D341Med (cell line): ENCODE results near the gene MZT2B.
"Not testable (repeated sequence)": the region's sequence is repeated elsewhere in the genome, so short reads cannot be mapped to it uniquely, and the experiment has no call there.

Experiments
- DNase-seq: peaks from one replicate; pipeline ENCODE4 v3.0.0; 2012; ENCODE audit warnings: low spot score

Gene MZT2B

GRCh38 chr2:130152816-130153595 is 29.1 kb upstream of the MZT2B start:
- DNase-seq: no peak

DNA sequence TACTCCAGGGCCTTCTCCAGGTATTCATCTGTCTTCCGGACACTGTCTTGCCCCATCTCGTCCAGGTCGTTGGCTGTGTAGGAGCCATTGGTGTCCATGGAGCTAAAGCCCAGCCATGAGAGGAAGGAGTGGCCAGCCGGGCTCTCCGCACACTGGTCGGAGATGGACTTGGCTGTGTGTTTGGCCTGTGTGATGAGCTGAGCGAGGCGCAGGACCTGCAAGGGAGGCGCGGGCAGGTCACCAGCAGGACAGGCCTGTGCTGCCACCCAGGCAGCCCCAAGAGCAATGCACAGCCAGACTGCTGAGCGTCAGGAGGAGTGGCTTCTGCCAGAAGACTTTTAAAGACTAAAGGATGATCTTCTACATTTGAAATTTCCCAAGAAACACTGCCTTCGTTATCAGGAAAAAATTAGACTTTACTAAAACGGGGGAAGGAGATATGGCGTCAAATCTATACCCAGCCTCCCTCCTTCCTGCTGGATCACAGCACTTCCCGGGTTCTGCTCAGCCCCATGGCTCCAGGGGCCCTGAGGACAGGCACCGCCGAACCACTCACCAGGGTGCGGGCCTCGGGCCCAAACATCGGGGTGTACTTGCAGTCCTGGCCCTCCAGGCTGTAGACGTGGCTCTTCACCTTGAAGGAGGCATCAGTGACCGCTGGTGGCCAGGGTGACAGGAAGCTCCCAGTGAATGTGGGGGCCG is 28.2 kb upstream of the MZT2B start:
- not testable (repeated sequence) for DNase-seq

DNA sequence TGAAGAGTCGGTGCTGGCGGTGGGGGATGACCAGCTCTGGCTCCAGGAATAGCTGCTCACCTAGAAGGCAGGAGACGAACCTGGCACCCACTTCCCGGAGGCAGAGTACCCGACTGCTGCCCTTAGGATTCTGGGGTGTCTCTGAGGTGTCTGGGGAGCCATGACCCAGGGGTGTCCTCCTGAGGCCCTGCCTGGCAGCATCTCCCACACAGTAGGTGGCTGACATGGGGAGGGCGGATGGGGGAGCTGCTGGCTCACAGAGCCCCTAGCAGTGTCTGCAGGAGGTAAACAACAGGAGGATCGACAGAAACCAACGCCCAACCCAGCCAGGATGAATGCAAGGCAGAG is 27.7 kb upstream of the MZT2B start:
- DNase-seq: not testable (repeated sequence)

DNA sequence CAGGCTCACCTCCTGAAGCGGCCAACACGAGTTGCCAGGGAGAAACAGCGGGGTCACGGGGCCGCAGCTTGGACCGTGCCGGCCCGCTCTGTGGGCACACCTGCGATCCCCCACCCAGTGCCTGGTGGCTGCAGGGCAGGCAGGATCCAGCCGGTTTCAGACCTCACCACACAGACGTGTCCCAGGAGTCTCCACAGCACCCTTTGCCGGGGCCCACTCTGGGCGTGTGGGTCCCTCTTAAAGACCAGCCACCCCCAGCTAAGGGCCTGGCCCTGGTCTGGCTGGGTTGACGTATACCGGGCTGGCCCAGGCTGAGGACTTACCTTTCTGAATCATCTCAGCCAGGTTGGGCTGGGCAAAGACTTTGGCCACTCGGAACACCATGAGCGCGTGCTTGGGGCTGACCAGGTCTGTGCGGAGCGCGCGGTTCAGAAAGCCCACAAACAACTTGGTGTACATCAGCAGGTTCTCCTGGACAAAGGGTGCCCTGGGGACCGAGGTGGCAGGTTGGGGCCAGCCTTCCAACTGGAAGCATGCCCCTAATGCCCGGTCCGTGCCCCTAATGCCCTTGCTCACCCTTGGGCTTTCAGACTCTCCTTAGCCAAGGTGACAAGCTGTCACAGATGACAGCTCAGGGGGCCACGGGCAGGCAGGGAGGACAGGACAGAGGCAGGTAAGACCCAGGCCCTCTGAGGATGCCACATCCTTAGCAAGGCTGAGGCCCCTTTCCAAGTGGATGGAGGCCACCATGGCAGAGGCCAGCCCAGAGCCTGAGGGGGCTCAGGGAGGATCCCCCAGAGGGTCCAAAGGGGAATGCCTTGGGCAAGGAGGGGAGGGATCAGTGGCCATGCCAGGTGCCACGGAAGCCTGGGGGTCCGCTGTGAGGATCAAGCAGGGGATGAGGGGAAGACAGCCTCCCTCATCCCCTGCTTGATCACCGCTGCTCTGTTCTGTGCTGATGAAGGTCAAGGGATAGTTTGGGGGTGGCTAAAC is 27.0 kb upstream of the MZT2B start:
- DNase-seq: no peak

- peak; percentile 61 for DNase-seq
Observed at GRCh38 chr2:130155956-130156623, 26.0 kb upstream of the MZT2B start.

DNA sequence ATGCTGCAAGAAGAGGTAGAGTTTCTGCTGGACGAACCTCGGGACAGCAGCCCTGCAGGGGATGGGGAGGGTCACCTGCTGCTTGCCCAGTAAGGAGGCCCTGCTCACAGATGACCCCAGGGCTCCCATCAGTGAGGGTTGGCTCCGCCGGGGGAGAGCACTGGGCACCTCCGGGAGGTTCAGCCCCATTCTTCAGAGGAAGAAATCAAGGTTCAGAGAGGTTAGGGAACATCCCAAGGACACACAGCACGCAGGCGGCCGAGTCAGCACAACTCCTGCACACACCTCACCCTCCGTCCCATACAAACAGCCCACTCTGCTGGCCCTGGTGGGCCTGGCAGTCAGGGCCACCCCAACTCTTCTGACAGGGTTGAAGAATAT is 25.4 kb upstream of the MZT2B start:
- no peak for DNase-seq

DNA sequence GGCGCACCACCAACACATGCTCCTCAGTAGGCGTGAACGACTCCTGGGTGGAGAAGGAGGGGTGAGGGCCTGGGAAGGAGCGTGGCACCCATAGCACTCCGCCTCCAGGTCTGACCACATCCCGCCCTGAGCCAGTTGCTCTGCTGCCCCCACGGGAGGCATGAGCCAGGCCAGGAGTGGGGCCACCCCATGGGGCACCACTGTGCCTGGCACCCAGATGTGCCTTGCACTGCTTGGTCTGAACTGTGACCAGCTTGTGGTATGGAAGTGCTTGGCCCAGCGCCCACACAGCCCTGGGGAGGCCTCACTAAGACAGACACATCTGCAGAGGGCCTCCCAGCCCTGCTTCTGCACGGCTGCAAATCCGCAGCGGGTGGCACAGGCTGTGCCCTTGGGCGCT is 24.7 kb upstream of the MZT2B start:
- not testable (repeated sequence) for DNase-seq

- not testable (repeated sequence) for DNase-seq
Observed at GRCh38 chr2:130157825-130158514, 24.1 kb upstream of the MZT2B start.

GRCh38 chr2:130158631-130159030 is 23.4 kb upstream of the MZT2B start:
- DNase-seq: no peak

DNA sequence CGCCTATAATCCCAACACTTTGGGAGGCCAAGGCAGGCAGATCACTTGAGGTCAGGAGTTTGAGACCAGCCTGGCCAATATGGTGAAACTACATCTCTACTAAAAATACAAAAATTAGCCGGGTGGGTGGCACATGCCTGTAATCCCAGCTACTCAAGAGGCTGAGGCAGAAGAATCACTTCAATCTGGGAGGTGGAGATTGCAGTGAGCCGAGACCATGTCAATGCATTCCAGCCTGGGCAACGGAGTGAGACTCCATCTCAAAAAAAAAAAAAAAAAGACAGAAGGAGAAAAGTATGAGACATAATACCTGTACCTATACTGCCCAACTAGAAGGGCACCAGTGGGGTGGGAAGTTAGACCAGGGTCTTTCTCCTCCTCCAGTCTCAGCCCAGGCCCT is 22.7 kb upstream of the MZT2B start:
- DNase-seq: not testable (repeated sequence)

- DNase-seq: no peak
Observed at GRCh38 chr2:130160131-130160530, 21.9 kb upstream of the MZT2B start.

GRCh38 chr2:130160838-130161705 is 21.0 kb upstream of the MZT2B start:
- not testable (repeated sequence) for DNase-seq

DNA sequence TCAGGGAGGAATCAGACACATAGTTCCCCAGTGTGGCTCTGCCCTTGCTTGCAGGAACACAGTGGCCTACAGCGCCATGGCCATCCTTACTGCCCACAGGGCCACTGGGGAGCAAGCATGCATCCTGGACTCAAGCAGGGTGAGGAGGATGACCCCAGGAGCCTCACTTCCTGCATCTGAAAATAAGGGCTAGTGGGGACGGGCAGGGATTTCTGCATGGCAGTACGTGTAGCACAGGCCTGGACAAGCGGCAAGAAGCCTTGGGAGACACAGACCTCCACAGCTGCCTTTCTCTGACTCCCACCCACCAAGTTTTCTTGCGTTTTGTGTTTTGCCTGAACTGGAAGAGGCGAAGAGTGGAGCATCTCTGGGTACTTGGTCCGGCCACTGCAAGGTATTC is 19.6 kb upstream of the MZT2B start:
- DNase-seq: not testable (repeated sequence)

DNA sequence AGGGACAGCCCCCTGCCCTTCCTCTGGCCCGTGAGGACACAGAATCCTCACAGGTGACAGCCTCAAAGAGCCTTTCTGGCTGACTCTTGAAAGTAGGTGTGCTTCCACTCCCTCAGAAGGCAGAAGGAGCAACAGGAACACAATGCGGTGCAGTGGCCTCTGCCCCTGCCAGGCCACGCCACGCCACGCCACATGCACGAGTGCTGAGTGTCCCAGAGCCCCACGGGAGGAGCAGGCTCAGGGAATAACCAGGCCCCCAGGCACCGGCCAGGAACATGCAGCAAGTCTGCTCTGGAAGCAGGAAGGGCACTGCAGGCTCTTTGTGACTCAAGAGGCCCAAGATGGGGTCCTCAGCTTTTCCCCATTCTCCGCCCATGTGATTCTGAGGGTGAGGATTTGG is 19.1 kb upstream of the MZT2B start:
- DNase-seq: no peak

GRCh38 chr2:130165293-130166016 is 16.6 kb upstream of the MZT2B start:
- DNase-seq: no peak

DNA sequence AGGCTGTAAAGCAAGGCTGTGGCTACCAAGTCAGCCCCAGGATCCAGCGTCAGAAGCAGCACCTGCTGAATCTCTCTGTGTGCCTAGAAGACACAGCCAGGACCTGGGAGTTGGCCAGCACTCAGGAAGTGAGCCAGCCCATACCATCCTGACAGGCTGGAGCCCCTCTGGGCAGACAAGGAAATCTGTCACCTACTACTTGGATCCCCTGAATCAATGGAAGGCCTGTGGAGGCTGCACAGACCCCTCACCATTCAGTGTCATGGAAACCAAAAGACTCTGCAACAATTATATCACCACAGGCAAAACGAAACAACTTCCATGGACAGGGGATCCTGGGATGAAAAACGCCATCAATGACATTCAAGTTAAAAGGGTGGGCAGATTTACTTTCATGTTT is 15.5 kb upstream of the MZT2B start:
- not testable (repeated sequence) for DNase-seq

- DNase-seq: not testable (repeated sequence)
Observed at GRCh38 chr2:130169163-130169562, 12.9 kb upstream of the MZT2B start.

DNA sequence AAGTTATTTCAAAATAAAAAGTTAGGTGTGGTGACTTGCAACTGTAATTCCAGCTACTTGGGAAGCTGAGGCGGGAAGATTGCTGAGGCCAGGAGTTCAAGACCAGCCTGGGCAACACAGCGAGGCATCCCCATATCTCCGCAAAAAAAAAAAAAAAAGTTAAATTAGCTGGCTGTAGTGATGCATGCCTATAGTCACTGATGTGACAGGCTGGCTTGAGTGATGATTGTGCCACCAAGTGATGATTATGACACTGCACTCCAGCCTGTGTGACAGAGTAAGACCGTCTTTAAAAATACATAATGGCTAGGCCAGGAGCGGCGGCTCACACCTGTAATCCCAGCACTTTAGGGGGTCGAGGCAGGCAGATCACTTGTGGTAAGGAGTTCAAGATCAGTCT is 12.2 kb upstream of the MZT2B start:
- DNase-seq: no peak

GRCh38 chr2:130174866-130175265 is 7.2 kb upstream of the MZT2B start:
- DNase-seq: not testable (repeated sequence)
